IPS-18a (cell line): ENCODE measurements around the gene CD28.
"Not testable (repeated sequence)": the region's sequence is repeated elsewhere in the genome, so short reads cannot be mapped to it uniquely, and the experiment has no call there.

Experiments
- H3K27ac ChIP-seq: one replicate; pipeline ENCODE4 v1.5.1; 2013; ENCODE audit warnings: low read length
- H3K27me3 ChIP-seq: one replicate; pipeline ENCODE4 v1.6.1; 2013; ENCODE audit warnings: mild to moderate bottlenecking, low read length; ENCODE audit not compliant: control insufficient read depth, insufficient read depth
- H3K36me3 ChIP-seq: one replicate; pipeline ENCODE4 v1.6.1; 2013; ENCODE audit warnings: low read depth, low read length; ENCODE audit not compliant: control insufficient read depth
- H3K4me1 ChIP-seq: one replicate; pipeline ENCODE4 v1.6.1; 2013; ENCODE audit warnings: low read depth, low read length; ENCODE audit not compliant: control insufficient read depth
- H3K4me3 ChIP-seq: one replicate; pipeline ENCODE4 v1.5.1; 2013; ENCODE audit warnings: low read length
- H3K9ac ChIP-seq: one replicate; pipeline ENCODE4 v1.6.1; 2013; ENCODE audit warnings: mild to moderate bottlenecking, low read length, moderate library complexity
- H3K9me3 ChIP-seq: one replicate; pipeline ENCODE4 v1.6.1; 2013; ENCODE audit warnings: low read depth, low read length; ENCODE audit not compliant: control insufficient read depth

The CD28 gene

GRCh38 chr2:203688798-203689197 lies 17.6 kb upstream of the CD28 start:
- no peaks in the 10 kb centered on the region for H3K9me3 ChIP-seq
- no peaks in the 10 kb centered on the region for H3K4me1 ChIP-seq
- H3K4me3 ChIP-seq: no peak overlapping the region
- H3K9ac ChIP-seq: no peak overlapping the region
- no peaks in the 10 kb centered on the region for H3K36me3 ChIP-seq
- H3K27ac ChIP-seq: no peak overlapping the region
- H3K27me3 ChIP-seq: no peaks in the 10 kb centered on the region

- Histone ChIP-seq H3K4me1 (no peaks in the 10 kb centered on the region), H3K27me3 (no peaks in the 10 kb centered on the region), H3K36me3 (no peaks in the 10 kb centered on the region), H3K4me3 (no peak overlapping the region), H3K9me3 (no peaks in the 10 kb centered on the region), H3K27ac (no peak overlapping the region), H3K9ac (no peak overlapping the region)
These were observed 16.9 kb upstream of the CD28 start for GRCh38 chr2:203689426-203690116.

- Histone ChIP-seq H3K27me3 (no peaks in the 10 kb centered on the region), H3K4me3 (no peak overlapping the region), H3K4me1 (no peaks in the 10 kb centered on the region)
These were observed 16.4 kb upstream of the CD28 start for GRCh38 chr2:203690117-203690431.

DNA sequence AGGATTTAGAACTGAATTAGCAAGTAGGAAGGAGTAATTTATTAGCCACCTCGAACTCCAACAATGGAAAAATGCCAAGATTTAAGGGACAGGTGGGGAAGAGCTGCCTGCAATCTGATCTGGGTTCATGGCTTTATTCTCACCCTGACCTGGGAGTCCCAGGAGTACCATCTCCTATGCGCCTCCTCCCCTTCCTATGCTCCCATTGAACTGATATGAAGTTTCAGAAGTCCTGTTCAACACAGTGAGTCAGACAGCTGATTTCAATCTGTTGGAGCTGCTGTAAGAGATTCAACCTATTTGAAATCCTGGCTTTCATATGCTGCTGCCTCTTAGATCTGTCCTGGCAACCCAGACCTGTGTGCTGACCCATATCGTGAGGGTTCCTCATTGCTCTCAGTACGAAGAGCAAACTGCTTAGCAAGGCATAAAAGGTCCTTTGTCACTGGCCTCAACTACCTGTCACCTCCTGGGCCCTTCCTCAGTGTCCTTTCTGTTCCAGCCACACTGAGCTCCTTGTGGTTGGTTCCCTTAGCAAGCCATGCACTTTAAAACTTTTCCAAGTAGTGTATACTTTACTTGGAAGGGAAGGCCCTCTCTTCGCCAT lies 15.9 kb upstream of the CD28 start:
- Histone ChIP-seq H3K27me3 (no peaks in the 10 kb centered on the region), H3K9me3 (no peaks in the 10 kb centered on the region), H3K4me3 (no peak overlapping the region), H3K36me3 (no peaks in the 10 kb centered on the region), H3K4me1 (no peaks in the 10 kb centered on the region), H3K9ac (no peak overlapping the region), H3K27ac (no peak overlapping the region)

More at GRCh38 chr2:203690117-203690431, 16.4 kb upstream of the CD28 start:
- no peak overlapping the region for H3K27ac ChIP-seq
- no peak overlapping the region for H3K9ac ChIP-seq
- no peaks in the 10 kb centered on the region for H3K9me3 ChIP-seq
- H3K36me3 ChIP-seq: no peaks in the 10 kb centered on the region

- Histone ChIP-seq H3K9ac (no peak overlapping the region), H3K36me3 (no peaks in the 10 kb centered on the region), H3K4me1 (no peaks in the 10 kb centered on the region), H3K27ac (no peak overlapping the region), H3K4me3 (no peak overlapping the region), H3K9me3 (no peaks in the 10 kb centered on the region), H3K27me3 (no peaks in the 10 kb centered on the region)
These were observed 15.3 kb upstream of the CD28 start for GRCh38 chr2:203691149-203691548.

GRCh38 chr2:203692031-203692710 lies 14.3 kb upstream of the CD28 start:
- Histone ChIP-seq H3K36me3 (no peaks in the 10 kb centered on the region), H3K4me3 (no peak overlapping the region), H3K27me3 (no peaks in the 10 kb centered on the region), H3K4me1 (no peaks in the 10 kb centered on the region), H3K9me3 (no peaks in the 10 kb centered on the region), H3K27ac (no peak overlapping the region), H3K9ac (no peak overlapping the region)

DNA sequence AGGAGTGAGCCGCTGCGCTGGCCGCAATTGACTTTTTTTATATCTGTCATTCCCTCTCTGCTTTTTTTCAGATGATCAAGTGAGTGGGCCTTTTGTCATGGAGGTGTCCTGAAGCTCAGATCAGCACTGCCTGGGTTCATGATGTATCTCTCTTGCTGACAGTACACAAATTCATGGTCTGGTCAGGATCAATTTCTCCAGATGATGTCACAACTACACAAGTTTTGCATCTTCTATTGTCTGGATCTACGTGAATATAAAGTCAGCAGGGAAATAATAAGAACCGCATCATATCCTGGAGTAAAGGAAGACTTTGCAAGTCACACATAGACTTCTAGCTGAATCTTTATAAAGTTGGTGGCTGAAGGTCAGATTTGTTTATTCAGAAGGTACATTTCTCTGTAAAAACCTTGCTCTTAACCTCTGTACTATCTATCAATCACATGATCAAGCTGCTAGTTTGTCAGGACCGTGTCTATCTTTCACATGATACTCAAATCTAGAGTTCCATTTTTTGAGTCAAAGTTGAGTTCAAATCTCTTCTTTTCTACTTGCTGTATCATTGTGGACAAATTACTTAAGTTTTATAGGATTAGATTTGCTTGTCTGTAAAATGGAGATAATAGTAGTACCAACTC lies 13.1 kb upstream of the CD28 start:
- Histone ChIP-seq H3K27me3 (no peaks in the 10 kb centered on the region), H3K27ac (no peak overlapping the region), H3K9ac (no peak overlapping the region), H3K9me3 (no peaks in the 10 kb centered on the region), H3K36me3 (no peaks in the 10 kb centered on the region), H3K4me1 (no peaks in the 10 kb centered on the region), H3K4me3 (no peak overlapping the region)

DNA sequence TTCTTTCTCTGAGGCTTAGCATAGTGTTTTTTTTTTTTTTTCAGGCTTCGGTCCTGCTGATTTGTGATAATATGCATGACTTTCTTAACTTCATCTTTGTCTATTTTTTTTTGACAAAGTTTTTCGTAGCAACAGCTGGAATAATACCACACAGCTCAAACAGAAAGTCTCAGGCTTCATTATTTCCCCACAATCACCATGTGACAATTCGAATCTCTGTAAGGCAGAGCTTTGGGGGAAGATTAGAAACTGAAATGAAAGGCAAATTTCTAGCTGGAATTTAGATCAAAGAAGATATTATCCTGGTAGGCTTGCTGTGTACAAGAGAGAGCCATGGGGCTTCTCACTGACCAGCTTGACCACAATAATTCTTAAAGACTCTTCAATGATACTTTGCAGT lies 12.2 kb upstream of the CD28 start:
- Histone ChIP-seq H3K4me3 (no peak overlapping the region), H3K4me1 (no peaks in the 10 kb centered on the region), H3K27ac (no peak overlapping the region), H3K27me3 (no peaks in the 10 kb centered on the region), H3K9me3 (no peaks in the 10 kb centered on the region), H3K36me3 (no peaks in the 10 kb centered on the region), H3K9ac (no peak overlapping the region)

- Histone ChIP-seq H3K4me3 (no peak overlapping the region), H3K27me3 (no peaks in the 10 kb centered on the region), H3K9me3 (no peaks in the 10 kb centered on the region), H3K27ac (no peak overlapping the region), H3K4me1 (no peaks in the 10 kb centered on the region), H3K9ac (no peak overlapping the region), H3K36me3 (no peaks in the 10 kb centered on the region)
These were observed 9.2 kb upstream of the CD28 start for GRCh38 chr2:203697190-203697589.

DNA sequence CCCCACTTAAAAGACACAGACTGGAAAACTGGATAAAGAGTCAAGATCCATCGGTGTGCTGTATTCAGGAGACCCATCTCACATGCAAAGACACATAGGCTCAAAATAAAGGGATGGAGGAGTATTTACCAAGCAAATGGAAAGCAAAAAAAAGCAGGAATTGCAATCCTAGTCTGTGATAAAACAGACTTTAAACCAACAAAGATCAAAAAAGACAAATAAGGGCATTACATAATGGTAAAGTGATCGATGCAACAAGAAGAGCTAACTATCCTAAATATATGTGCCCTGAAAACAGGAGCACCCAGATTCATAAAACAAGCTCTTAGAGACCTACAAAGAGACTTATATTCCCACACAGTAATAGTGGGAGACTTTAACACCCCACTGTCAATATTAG lies 8.7 kb upstream of the CD28 start:
- not testable (repeated sequence) for H3K4me1 ChIP-seq, H3K9ac ChIP-seq, H3K36me3 ChIP-seq, H3K9me3 ChIP-seq, H3K27ac ChIP-seq, H3K27me3 ChIP-seq, H3K4me3 ChIP-seq

GRCh38 chr2:203698410-203698809 lies 8.0 kb upstream of the CD28 start:
- not testable (repeated sequence) for H3K4me1 ChIP-seq, H3K4me3 ChIP-seq, H3K27ac ChIP-seq, H3K9ac ChIP-seq, H3K9me3 ChIP-seq, H3K27me3 ChIP-seq, H3K36me3 ChIP-seq
